GM23338 (cell line): ENCODE results near the gene MGAT5. TPM values are rescaled to one million over a fixed set of nuclear protein-coding genes. Genes with fewer than 3 reads are reported as not detected.

ENCODE experiments used
- ATAC-seq: fragments of 200-7000 bp; cut with Tn5 transposase; 3 replicates; pipeline ENCODE4 v1.9.1; 2020
- DNase-seq: peaks from one replicate; pipeline ENCODE4 v3.0.0-alpha.2; 2015; ENCODE audit warnings: low spot score
- H2AFZ ChIP-seq: fragments of 200-600 bp; sonication (generic); 2 replicates; pipeline ENCODE4 v1.8.0; 2016; ENCODE audit warnings: antibody characterized with exemption, mild to moderate bottlenecking, moderate library complexity
- H3F3A ChIP-seq: fragments of 200-600 bp; sonication (generic); replicated peaks from 2 replicates; pipeline ENCODE4 v1.8.0; 2017; ENCODE audit warnings: antibody characterized with exemption, mixed run types, low read depth
- H3K27ac ChIP-seq: fragments of 200-600 bp; sonication (generic); 2 replicates; pipeline ENCODE4 v1.6.1; 2016; ENCODE audit warnings: low read depth
- H3K27me3 ChIP-seq: fragments of 200-600 bp; sonication (generic); 2 replicates; pipeline ENCODE4 v1.8.0; 2016; ENCODE audit warnings: mild to moderate bottlenecking, mixed run types, moderate library complexity; ENCODE audit not compliant: insufficient read depth
- H3K36me3 ChIP-seq: fragments of 200-600 bp; sonication (generic); 2 replicates; pipeline ENCODE4 v1.8.0; 2016; ENCODE audit warnings: mild to moderate bottlenecking; ENCODE audit not compliant: insufficient read depth
- H3K4me1 ChIP-seq: fragments of 200-600 bp; sonication (generic); 2 replicates; pipeline ENCODE4 v1.8.0; 2016; ENCODE audit warnings: mild to moderate bottlenecking, moderate library complexity; ENCODE audit not compliant: insufficient read depth
- H3K4me2 ChIP-seq: fragments of 200-600 bp; sonication (generic); 2 replicates; pipeline ENCODE4 v1.7.1; 2017; ENCODE audit warnings: mixed run types
- H3K4me3 ChIP-seq: fragments of 200-600 bp; sonication (generic); 2 replicates; pipeline ENCODE4 v1.6.1; 2016; ENCODE audit warnings: mixed run types
- H3K79me2 ChIP-seq: fragments of 200-600 bp; sonication (generic); replicated peaks from 2 replicates; pipeline ENCODE4 v1.8.0; 2017; ENCODE audit warnings: mild to moderate bottlenecking; ENCODE audit not compliant: insufficient read depth
- H3K9me2 ChIP-seq: fragments of 200-600 bp; sonication (generic); 2 replicates; pipeline ENCODE4 v1.8.0; 2017; ENCODE audit not compliant: insufficient read depth
- H4K20me1 ChIP-seq: fragments of 200-600 bp; sonication (generic); replicated peaks from 2 replicates; pipeline ENCODE4 v1.8.0; 2017; ENCODE audit warnings: mild to moderate bottlenecking; ENCODE audit not compliant: insufficient read depth
- H3K27ac Mint-ChIP-seq: 2 replicates; pipeline ENCODE4 v1.8.0; 2020; ENCODE audit warnings: inconsistent platforms, mild to moderate bottlenecking, moderate library complexity, mixed read lengths
- H3K27me3 Mint-ChIP-seq: 3 replicates; pipeline ENCODE4 v1.8.0; 2022; ENCODE audit warnings: low read depth, mild to moderate bottlenecking, moderate library complexity, mixed read lengths, inconsistent platforms; ENCODE audit not compliant: insufficient read depth, poor library complexity
- H3K36me3 Mint-ChIP-seq: 3 replicates; pipeline ENCODE4 v1.8.0; 2021; ENCODE audit warnings: low read depth, mild to moderate bottlenecking, inconsistent platforms, moderate library complexity, mixed read lengths
- H3K4me1 Mint-ChIP-seq: 3 replicates; pipeline ENCODE4 v1.8.0; 2020; ENCODE audit warnings: mild to moderate bottlenecking, inconsistent platforms, mixed read lengths
- H3K4me3 Mint-ChIP-seq: 3 replicates; pipeline ENCODE4 v1.8.0; 2021; ENCODE audit warnings: moderate library complexity, mild to moderate bottlenecking, inconsistent platforms, mixed read lengths
- H3K9me3 Mint-ChIP-seq: 3 replicates; pipeline ENCODE4 v1.8.0; 2020; ENCODE audit warnings: moderate library complexity, mild to moderate bottlenecking, inconsistent platforms, mixed read lengths
- CREB1 ChIP-seq: fragments of 250-450 bp; sonication (Bioruptor Pico); IDR thresholded peaks from 2 replicates; pipeline ENCODE4 v1.5.0; 2020; ENCODE audit warnings: low read depth, mild to moderate bottlenecking, moderate library complexity
- EZH2 ChIP-seq: fragments of 200-600 bp; sonication (generic); IDR thresholded peaks from one replicate; pipeline ENCODE4 v1.8.0; 2017; ENCODE audit warnings: antibody characterized with exemption, mild to moderate bottlenecking, low read depth; ENCODE audit not compliant: unreplicated experiment
- EZH2phosphoT487 ChIP-seq: fragments of 200-600 bp; sonication (generic); IDR thresholded peaks from one replicate; pipeline ENCODE4 v1.8.1; 2018; ENCODE audit warnings: antibody characterized with exemption; ENCODE audit not compliant: unreplicated experiment
- JUNB ChIP-seq: IDR thresholded peaks from one replicate; pipeline ENCODE4 v1.6.1; 2016; ENCODE audit warnings: antibody characterized with exemption; ENCODE audit not compliant: unreplicated experiment
- NANOG ChIP-seq: IDR thresholded peaks from 2 replicates; pipeline ENCODE4 v1.6.1; 2016; ENCODE audit warnings: antibody characterized with exemption, borderline replicate concordance
- POLR2AphosphoS5 ChIP-seq: IDR thresholded peaks from 2 replicates; pipeline ENCODE4 v1.6.1; 2016; ENCODE audit warnings: antibody characterized with exemption, low read depth
- STAT1 ChIP-seq: IDR thresholded peaks from one replicate; pipeline ENCODE4 v1.6.1; 2016; ENCODE audit warnings: antibody characterized with exemption; ENCODE audit not compliant: unreplicated experiment
- ZNF114 ChIP-seq: fragments of 250-450 bp; sonication (Bioruptor Pico); IDR thresholded peaks from 2 replicates; pipeline ENCODE4 v1.5.0; 2020; ENCODE audit warnings: mild to moderate bottlenecking, moderate library complexity
- ZNF331 ChIP-seq: fragments of 250-450 bp; sonication (Bioruptor Pico); IDR thresholded peaks from 2 replicates; pipeline ENCODE4 v1.5.0; 2020; ENCODE audit warnings: low read depth, mild to moderate bottlenecking, moderate library complexity
- polyA plus RNA-seq: library from polyadenylated mRNA; unstranded; fragments of >200 nt; fragmentation: Nextera tagmentation; extraction: Ambion mirVana; gene quantifications from 2 replicates; pipeline ENCODE4 v1.2.1, GENCODE V29; 2016
- total RNA-seq: library from RNA; depleted of rRNA; stranded (reverse); fragments of >200 nt; shearing (Covaris generic); gene quantifications from 2 replicates; pipeline ENCODE4 v1.2.3, GENCODE V29; 2014
- TF ChIP-seq, protein P1 (sequence below): IDR thresholded peaks from 2 replicates; pipeline ENCODE4 v1.6.1; 2016; ENCODE audit warnings: antibody characterized with exemption
- TF ChIP-seq, protein P2 (sequence below): fragments of 250-450 bp; sonication (Bioruptor Pico); IDR thresholded peaks from 2 replicates; pipeline ENCODE4 v1.5.0; 2020; ENCODE audit warnings: mild to moderate bottlenecking, moderate library complexity
- TF ChIP-seq, protein P3 (sequence below), 2 experiments: fragments of 200-600 bp in 1 of 2; sonication (generic) in 1 of 2; conservative IDR thresholded peaks; 2 replicates each; pipeline versions ENCODE4 v1.5.1 to v1.6.1; 2016 to 2017; ENCODE audit warnings: antibody characterized with exemption in 2 of 2, low read depth in 2 of 2, mild to moderate bottlenecking in 2 of 2, moderate library complexity in 1 of 2

The MGAT5 gene
- total and polyA plus RNA-seq, 2 experiments from 2014 or later = 4.6 to 27.6 TPM

- Histone ChIP-seq H4K20me1 (no peaks in the 10 kb centered on the region), H3K4me3 (no peak overlapping the region), H3K36me3 (no peaks in the 10 kb centered on the region), H3K79me2 (no peaks in the 10 kb centered on the region), H3K4me1 (no peaks in the 10 kb centered on the region), H3K27ac (no peak overlapping the region), H3K4me2 (no peak overlapping the region), H3K9me2 (no peaks in the 10 kb centered on the region), H2AFZ (no peak overlapping the region), H3K27me3 (no peaks in the 10 kb centered on the region), H3F3A (no peaks in the 10 kb centered on the region)
- no peaks in the 10 kb centered on the region for H3K9me3 Mint-ChIP-seq
- no peak for DNase-seq
- no peak overlapping the region for H3K4me3 Mint-ChIP-seq
- no peaks in the 10 kb centered on the region for H3K36me3 Mint-ChIP-seq
- H3K4me1 Mint-ChIP-seq = peaks cover 13% of the 10 kb centered on the region
- ATAC-seq = no peak
- no peak overlapping the region for H3K27ac Mint-ChIP-seq
- H3K27me3 Mint-ChIP-seq = peaks cover 3% of the 10 kb centered on the region
- TF ChIP-seq POLR2AphosphoS5 (no peak), ZNF331 (CRISPR knock-in tag) (no peak), CREB1 (CRISPR knock-in tag) (no peak), ZNF114 (CRISPR knock-in tag) (no peak), NANOG (no peak), STAT1 (no peak), JUNB (no peak), EZH2phosphoT487 (no peak), EZH2 (no peak)
- TF ChIP-seq, protein P1, sequence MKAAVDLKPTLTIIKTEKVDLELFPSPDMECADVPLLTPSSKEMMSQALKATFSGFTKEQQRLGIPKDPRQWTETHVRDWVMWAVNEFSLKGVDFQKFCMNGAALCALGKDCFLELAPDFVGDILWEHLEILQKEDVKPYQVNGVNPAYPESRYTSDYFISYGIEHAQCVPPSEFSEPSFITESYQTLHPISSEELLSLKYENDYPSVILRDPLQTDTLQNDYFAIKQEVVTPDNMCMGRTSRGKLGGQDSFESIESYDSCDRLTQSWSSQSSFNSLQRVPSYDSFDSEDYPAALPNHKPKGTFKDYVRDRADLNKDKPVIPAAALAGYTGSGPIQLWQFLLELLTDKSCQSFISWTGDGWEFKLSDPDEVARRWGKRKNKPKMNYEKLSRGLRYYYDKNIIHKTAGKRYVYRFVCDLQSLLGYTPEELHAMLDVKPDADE = no peak
- TF ChIP-seq, protein P2, sequence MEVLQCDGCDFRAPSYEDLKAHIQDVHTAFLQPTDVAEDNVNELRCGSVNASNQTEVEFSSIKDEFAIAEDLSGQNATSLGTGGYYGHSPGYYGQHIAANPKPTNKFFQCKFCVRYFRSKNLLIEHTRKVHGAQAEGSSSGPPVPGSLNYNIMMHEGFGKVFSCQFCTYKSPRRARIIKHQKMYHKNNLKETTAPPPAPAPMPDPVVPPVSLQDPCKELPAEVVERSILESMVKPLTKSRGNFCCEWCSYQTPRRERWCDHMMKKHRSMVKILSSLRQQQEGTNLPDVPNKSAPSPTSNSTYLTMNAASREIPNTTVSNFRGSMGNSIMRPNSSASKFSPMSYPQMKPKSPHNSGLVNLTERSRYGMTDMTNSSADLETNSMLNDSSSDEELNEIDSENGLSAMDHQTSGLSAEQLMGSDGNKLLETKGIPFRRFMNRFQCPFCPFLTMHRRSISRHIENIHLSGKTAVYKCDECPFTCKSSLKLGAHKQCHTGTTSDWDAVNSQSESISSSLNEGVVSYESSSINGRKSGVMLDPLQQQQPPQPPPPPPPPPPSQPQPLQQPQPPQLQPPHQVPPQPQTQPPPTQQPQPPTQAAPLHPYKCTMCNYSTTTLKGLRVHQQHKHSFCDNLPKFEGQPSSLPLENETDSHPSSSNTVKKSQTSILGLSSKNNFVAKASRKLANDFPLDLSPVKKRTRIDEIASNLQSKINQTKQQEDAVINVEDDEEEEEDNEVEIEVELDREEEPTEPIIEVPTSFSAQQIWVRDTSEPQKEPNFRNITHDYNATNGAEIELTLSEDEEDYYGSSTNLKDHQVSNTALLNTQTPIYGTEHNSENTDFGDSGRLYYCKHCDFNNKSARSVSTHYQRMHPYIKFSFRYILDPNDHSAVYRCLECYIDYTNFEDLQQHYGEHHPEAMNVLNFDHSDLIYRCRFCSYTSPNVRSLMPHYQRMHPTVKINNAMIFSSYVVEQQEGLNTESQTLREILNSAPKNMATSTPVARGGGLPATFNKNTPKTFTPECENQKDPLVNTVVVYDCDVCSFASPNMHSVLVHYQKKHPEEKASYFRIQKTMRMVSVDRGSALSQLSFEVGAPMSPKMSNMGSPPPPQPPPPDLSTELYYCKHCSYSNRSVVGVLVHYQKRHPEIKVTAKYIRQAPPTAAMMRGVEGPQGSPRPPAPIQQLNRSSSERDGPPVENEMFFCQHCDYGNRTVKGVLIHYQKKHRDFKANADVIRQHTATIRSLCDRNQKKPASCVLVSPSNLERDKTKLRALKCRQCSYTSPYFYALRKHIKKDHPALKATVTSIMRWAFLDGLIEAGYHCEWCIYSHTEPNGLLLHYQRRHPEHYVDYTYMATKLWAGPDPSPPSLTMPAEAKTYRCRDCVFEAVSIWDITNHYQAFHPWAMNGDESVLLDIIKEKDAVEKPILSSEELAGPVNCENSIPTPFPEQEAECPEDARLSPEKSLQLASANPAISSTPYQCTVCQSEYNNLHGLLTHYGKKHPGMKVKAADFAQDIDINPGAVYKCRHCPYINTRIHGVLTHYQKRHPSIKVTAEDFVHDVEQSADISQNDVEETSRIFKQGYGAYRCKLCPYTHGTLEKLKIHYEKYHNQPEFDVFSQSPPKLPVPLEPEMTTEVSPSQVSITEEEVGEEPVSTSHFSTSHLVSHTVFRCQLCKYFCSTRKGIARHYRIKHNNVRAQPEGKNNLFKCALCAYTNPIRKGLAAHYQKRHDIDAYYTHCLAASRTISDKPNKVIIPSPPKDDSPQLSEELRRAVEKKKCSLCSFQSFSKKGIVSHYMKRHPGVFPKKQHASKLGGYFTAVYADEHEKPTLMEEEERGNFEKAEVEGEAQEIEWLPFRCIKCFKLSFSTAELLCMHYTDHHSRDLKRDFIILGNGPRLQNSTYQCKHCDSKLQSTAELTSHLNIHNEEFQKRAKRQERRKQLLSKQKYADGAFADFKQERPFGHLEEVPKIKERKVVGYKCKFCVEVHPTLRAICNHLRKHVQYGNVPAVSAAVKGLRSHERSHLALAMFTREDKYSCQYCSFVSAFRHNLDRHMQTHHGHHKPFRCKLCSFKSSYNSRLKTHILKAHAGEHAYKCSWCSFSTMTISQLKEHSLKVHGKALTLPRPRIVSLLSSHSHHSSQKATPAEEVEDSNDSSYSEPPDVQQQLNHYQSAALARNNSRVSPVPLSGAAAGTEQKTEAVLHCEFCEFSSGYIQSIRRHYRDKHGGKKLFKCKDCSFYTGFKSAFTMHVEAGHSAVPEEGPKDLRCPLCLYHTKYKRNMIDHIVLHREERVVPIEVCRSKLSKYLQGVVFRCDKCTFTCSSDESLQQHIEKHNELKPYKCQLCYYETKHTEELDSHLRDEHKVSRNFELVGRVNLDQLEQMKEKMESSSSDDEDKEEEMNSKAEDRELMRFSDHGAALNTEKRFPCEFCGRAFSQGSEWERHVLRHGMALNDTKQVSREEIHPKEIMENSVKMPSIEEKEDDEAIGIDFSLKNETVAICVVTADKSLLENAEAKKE = no peak
- TF ChIP-seq, protein P3, sequence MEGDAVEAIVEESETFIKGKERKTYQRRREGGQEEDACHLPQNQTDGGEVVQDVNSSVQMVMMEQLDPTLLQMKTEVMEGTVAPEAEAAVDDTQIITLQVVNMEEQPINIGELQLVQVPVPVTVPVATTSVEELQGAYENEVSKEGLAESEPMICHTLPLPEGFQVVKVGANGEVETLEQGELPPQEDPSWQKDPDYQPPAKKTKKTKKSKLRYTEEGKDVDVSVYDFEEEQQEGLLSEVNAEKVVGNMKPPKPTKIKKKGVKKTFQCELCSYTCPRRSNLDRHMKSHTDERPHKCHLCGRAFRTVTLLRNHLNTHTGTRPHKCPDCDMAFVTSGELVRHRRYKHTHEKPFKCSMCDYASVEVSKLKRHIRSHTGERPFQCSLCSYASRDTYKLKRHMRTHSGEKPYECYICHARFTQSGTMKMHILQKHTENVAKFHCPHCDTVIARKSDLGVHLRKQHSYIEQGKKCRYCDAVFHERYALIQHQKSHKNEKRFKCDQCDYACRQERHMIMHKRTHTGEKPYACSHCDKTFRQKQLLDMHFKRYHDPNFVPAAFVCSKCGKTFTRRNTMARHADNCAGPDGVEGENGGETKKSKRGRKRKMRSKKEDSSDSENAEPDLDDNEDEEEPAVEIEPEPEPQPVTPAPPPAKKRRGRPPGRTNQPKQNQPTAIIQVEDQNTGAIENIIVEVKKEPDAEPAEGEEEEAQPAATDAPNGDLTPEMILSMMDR (conservative IDR thresholded peaks at IDR 0.05; ENCODE audit: low read depth in 2 of 2) = no peak
Observed at GRCh38 chr2:134401789-134402188, 147.9 kb downstream of the MGAT5 start.
